Cardiac fibroblast (primary cell): ENCODE measurements around the gene ACVR1C.
"Not testable (repeated sequence)": the region's sequence is repeated elsewhere in the genome, so short reads cannot be mapped to it uniquely, and the experiment has no call there.

Experiments
- DNase-seq, 2 donors: peaks; one replicate each; pipeline versions ENCODE4 v3.0.0 to v3.0.0-alpha.2; 2010; ENCODE audit warnings: low read depth in 2 of 2
- H3K4me3 ChIP-seq, 2 donors: replicated peaks in 1 of 2; 1 replicate in 1 of 2; 2 replicates in 1 of 2; pipeline ENCODE4 v1.5.1; 2011; ENCODE audit warnings: low read depth in 2 of 2, low read length in 2 of 2, mild to moderate bottlenecking in 2 of 2, moderate library complexity in 1 of 2
- TF ChIP-seq, protein P1 (sequence below): IDR thresholded peaks from one replicate; pipeline ENCODE4 v1.5.1; 2011; ENCODE audit warnings: low read depth, mild to moderate bottlenecking, low read length, inconsistent platforms

Gene ACVR1C

GRCh38 chr2:157526070-157526469 is 102.6 kb downstream of the ACVR1C start:
- no peak for DNase-seq
- no peak overlapping the region for H3K4me3 ChIP-seq
- TF ChIP-seq, protein P1, sequence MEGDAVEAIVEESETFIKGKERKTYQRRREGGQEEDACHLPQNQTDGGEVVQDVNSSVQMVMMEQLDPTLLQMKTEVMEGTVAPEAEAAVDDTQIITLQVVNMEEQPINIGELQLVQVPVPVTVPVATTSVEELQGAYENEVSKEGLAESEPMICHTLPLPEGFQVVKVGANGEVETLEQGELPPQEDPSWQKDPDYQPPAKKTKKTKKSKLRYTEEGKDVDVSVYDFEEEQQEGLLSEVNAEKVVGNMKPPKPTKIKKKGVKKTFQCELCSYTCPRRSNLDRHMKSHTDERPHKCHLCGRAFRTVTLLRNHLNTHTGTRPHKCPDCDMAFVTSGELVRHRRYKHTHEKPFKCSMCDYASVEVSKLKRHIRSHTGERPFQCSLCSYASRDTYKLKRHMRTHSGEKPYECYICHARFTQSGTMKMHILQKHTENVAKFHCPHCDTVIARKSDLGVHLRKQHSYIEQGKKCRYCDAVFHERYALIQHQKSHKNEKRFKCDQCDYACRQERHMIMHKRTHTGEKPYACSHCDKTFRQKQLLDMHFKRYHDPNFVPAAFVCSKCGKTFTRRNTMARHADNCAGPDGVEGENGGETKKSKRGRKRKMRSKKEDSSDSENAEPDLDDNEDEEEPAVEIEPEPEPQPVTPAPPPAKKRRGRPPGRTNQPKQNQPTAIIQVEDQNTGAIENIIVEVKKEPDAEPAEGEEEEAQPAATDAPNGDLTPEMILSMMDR: no peak

DNA sequence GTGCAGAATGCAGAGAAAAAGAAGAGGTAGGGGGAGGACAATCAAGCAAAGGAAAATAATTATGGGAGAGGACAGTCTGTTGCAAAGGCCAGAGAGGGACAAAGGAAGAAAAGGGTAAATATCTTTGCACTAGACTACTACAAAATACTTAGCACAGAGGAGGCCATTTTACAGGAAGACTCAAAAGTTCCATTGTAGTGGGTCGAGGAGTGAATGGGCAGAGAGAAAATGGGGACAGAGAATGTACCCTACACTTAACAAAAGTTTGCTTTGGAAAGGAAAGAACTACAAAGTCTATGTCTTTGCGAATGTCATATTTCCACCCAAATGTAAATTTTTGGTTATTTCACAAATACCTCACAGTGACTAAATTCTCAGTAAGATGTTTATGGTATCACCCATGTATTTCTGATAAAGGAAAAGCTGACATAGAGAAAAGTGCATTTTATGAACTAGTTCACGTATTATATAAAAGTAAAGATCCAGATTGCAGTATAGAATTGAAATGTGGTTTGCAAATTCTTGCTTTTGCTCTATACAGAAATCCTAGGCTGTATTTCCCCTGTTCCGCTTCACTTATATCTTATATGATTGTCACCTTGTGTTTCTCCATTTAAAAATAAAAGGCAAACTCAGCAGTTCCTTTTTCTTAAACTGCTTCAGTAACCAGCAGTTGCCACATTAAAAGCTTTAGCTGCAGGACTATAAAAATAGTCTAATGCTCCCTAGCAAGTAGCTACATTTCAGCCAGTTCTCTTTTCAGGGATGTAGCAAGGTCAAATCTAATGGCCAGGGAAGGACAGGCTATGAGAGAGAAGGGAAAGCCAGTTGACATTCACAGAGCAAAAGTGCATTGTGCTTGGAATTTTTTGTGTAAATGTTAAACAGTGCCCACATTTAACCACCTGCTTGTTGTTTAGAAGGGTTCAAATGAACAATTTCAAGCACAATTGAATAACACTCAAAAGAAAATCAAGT is 105.1 kb downstream of the ACVR1C start:
- DNase-seq: no peak
- TF ChIP-seq, protein P1: no peak
- no peak overlapping the region for H3K4me3 ChIP-seq

DNA sequence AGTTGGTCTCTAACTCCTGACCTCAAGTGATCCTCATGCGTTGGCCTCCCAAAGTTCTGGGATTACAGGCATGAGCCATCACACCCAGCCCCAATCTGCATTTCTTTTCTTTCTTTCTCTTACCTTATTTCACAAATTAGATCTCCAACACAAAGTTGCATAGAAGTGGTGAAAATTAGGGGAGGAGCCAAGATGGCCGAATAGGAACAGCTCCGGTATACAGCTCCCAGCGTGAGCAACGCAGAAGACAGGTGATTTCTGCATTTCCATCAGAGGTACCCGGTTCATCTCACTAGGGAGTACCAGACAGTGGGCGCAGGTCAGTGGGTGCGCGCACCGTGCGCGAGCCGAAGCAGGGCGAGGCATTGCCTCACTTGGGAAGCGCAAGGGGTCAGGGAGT is 113.7 kb downstream of the ACVR1C start:
- not testable (repeated sequence) for DNase-seq, H3K4me3 ChIP-seq

DNA sequence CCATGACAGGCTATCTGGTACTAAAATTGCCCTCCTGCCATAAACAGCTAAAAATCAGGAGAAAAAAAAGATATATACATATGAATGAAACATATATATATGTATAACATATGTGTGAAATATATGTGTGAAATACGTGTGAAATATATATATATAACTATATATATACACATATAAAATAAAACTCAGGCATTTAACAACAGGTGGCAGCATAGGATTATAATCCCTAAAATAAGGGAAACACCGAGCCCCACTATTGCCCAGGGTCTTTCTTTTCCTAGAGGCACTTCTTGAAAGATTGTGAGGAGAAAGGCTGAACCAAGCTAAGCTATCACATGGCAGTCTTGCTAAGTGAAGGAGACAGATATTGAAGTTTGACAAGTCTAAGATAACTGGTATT is 118.9 kb downstream of the ACVR1C start:
- H3K4me3 ChIP-seq: no peak overlapping the region
- TF ChIP-seq, protein P1: no peak
- DNase-seq: no peak

GRCh38 chr2:157508676-157509075 is 120.0 kb downstream of the ACVR1C start:
- no peak overlapping the region for H3K4me3 ChIP-seq
- TF ChIP-seq, protein P1: no peak
- DNase-seq: no peak

DNA sequence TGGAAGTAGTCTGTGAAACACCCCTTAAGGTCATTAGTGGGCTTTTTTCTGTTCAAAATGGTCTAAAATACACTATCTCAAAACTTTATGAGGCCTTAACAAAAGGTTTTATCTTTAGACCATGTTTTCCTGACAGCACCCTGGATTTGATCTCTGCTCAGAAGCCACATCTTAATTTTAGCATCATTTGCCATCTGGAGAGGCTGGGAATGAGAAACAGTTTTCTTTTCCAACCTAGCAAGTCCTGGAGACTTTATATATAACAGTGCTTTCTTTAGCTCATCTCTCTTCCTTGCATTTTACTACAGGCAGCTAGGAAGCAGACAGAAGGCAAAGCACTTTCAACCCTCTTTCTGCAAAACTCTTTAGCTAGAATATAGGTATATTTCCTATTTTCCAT is 122.1 kb downstream of the ACVR1C start:
- DNase-seq: no peak
- H3K4me3 ChIP-seq: no peak overlapping the region
- TF ChIP-seq, protein P1: no peak

DNA sequence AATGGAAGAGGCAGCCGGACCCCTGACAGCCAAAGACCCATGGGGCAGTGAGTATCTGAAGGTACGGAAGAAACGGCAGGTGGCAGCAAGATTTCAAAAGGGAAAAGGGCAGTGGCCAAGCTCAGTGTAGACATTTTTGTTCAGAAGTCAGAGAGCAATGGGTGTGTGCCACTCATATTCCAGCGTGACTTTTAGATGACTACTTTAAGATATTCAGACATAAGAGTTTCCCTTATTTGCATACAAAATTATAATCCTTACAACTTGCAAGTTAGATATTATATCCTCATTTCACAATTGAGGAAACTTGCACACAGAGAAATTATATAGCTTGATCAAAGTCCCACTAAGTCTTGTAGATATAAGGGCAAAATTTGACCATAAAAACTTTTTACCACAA is 124.0 kb downstream of the ACVR1C start:
- TF ChIP-seq, protein P1: no peak

More for the DNA sequence above, 124.0 kb downstream of the ACVR1C start:
- DNase-seq: no peak
- H3K4me3 ChIP-seq: no peak overlapping the region
